GM12872 (cell line): ENCODE data around the gene DIO1.

Experiments
- TF ChIP-seq, protein P1 (sequence below): IDR thresholded peaks from 3 replicates; pipeline ENCODE4 v1.5.1; 2011; ENCODE audit warnings: low read depth, mild to moderate bottlenecking, low read length, moderate library complexity; ENCODE audit not compliant: insufficient read depth

Gene DIO1

DNA sequence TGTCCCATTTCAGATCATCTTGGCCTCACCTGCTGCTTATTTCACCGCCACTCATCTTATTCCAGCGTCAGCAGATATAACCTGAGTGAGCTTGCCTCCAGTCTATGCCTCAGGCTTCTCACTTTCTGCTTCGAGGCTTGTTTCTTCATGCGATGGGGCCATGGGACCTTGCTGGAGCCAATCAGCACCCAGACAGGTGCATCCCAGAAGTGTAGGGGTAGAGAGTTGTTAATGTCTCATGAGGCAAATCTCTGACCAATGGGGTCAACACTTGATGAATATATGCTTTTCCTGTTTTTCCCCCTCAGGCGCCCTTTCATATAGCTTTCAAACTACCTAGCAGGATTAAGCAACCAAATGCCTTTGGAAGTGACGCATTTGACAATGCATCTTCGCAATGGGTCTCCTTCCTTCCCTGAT, 3.5 kb upstream of the DIO1 start:
- TF ChIP-seq, protein P1, sequence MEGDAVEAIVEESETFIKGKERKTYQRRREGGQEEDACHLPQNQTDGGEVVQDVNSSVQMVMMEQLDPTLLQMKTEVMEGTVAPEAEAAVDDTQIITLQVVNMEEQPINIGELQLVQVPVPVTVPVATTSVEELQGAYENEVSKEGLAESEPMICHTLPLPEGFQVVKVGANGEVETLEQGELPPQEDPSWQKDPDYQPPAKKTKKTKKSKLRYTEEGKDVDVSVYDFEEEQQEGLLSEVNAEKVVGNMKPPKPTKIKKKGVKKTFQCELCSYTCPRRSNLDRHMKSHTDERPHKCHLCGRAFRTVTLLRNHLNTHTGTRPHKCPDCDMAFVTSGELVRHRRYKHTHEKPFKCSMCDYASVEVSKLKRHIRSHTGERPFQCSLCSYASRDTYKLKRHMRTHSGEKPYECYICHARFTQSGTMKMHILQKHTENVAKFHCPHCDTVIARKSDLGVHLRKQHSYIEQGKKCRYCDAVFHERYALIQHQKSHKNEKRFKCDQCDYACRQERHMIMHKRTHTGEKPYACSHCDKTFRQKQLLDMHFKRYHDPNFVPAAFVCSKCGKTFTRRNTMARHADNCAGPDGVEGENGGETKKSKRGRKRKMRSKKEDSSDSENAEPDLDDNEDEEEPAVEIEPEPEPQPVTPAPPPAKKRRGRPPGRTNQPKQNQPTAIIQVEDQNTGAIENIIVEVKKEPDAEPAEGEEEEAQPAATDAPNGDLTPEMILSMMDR = no peak

DNA sequence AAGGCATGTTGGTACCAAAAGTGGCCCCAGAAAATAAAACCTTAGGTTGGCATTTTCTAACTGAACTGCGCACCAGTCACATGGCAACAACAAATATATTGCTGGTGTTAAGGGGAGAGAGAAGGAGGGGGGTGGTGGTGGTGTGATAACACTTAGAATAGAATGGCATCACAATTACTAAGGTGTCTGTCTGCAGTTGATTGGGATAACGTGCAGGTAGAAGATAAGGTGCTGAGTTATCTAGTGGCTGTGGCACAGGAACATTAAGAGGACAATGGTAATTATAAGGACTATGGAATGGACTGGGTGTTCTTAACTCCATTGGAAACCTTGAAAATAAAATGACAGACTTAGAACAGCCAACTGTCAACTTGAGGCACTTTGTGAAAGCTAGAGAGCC, 3.0 kb upstream of the DIO1 start:
- TF ChIP-seq, protein P1 = no peak

DNA sequence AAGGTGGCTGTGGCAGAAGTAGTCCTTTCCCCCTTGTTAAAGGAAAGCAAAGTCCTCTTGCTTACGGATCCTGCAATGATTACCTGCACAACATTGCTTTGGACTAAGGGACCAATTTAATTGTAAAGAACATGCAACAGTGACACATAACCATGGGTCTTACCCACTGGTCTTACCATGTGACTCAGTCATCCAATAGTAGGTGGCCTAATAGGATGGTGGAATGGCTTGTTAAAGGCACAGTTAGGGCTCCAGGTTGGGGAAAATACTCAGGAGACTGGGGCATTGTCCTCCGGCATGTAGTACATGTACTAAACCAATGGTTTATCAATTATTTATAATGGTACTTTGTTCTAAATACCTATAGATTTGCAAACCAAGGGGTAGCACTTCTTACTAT, 2.3 kb upstream of the DIO1 start:
- TF ChIP-seq, protein P1 = no peak

DNA sequence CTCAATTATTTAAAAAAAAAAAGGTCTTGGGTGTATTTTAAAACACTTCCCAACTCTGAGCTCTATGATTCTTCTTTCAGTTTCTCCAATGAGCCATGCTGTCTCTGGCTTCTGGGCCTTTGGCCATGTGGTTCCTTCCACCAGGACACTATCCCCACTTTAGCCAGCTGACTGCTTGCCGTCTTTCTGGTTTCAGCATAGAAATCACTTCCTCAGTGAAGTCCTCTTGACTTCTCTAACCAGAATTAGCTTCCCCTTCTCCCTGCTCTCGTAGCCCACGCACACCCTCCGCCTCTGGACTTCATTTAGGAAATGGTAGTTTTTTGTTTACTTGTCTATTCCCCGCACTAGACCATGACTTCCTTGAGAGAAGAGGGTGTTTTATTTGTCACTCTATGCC, 1.1 kb upstream of the DIO1 start:
- TF ChIP-seq, protein P1 = no peak

DNA sequence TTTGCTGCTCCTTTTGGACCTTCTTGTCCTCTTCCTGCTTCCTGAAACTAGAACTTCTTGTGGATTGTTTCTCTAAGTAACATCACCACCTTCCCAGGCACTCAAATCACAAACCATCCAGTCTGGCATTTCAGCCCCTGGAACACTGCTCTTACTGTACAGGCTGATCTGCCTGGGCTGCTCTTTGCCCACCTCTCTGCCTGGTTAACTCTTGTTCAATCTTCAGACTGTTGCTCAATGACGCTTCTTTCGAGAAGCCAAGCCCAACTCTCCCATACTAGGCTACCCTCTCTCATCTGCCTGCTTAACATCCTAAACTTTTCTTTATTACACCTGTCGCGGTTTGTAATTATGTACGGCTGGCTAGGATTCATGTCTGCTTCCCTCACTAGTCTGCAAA, 657 bp downstream of the DIO1 start:
- TF ChIP-seq, protein P1 = no peak

DNA sequence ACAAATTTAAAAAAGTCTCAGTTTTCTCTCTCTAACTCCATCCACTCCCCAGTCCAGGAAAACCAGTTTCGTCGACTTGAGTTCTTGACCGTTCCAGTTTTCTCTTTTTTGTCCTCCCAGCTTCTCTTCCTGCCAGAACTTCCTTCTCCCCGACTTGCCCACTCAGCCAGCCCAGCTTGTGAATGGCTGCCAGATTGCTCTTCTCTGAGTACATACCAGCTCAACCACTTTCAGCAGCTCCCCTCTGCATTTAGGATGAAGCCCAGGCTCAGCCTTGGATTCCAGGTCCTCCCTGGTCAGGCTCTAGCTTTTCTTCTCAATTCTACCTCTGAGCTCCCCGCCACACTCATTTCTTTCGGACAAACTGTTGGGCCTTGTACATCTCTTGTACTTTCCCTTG, 1.4 kb downstream of the DIO1 start:
- TF ChIP-seq, protein P1 = no peak

DNA sequence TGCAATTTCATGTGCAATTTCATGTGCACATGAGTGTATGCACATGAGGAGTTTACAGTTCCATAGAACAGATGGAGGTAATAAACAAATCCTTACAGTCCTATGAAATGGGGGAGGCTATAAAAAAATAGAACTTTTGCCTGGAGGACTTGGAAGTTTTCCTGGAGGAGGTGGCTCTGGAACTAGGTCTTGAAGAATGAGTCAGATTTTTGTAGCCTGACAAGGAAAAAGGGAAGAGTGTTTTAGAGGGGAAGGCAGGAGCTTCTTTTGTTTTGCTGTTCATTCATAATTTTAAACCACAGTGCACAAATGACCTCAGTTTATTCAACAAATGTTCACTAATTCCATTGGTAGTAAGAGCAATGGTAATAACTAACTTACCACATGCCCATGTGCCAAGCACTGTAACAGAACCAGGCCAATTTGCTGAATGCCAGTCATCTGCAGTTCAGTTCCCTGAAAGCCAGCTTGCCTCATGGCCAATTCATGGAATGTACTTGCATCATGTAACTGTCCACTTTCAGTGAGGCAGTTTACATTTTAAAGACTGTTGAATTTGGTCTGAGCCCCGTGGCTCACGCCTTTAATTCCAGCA, 2.7 kb downstream of the DIO1 start:
- TF ChIP-seq, protein P1 = no peak

DNA sequence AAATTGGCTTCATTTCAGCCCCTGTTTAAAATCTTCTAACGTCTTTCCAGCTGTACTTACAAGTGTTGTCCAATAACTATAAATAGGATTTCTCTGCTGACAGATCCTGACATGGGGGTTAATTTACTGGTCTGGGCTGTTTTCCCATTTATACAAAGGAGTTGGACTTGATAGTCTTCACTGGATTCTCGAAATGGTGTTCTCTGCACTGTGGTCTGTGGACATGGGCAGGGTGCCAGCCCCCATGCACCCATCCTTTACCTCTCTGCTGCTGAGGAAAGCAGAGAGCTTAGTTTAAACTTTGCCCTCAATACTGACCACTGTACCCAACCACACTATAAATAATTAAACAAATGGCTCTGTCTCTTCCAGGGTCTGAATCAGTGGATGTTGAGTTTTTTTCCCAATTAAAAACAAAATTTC, 5.2 kb downstream of the DIO1 start:
- TF ChIP-seq, protein P1 = no peak
